Measurements from ENCODE around the gene GTF3A.

Gene GTF3A

GRCh38 chr13:27470075-27470820 is 45.8 kb downstream of the GTF3A start:
- in situ Hi-C loops (cut with HindIII; ENCODE audit: low pct_ligation_motif_present, low sequenced_read_pairs), result no loop called here
- no peak for TF ChIP-seq CTCF (IDR thresholded peaks at IDR 0.05; ENCODE audit: low read depth, low read length, missing control alignments)
- Histone ChIP-seq H3K4me3 (ENCODE audit: low read depth, low read length) (no peak overlapping the region), H3K36me3 (replicated peaks) (no peaks in the 10 kb centered on the region), H3K27me3 (replicated peaks) (no peaks in the 10 kb centered on the region), H3K27ac (no peak overlapping the region)
- DNase-seq, result no peak

- in situ Hi-C loops (cut with HindIII; ENCODE audit: low pct_ligation_motif_present, low sequenced_read_pairs), result no loop called here
- no peak overlapping the region for H3K27ac ChIP-seq
- DNase-seq, result no peak
- TF ChIP-seq CTCF (IDR thresholded peaks at IDR 0.05; ENCODE audit: low read depth, low read length, missing control alignments), result no peak
- H3K4me3 ChIP-seq (ENCODE audit: low read depth, low read length), result no peak overlapping the region
- H3K27me3 ChIP-seq (replicated peaks), result no peaks in the 10 kb centered on the region
- H3K36me3 ChIP-seq (replicated peaks), result no peaks in the 10 kb centered on the region
Observed at GRCh38 chr13:27472441-27472840, 48.0 kb downstream of the GTF3A start.

- in situ Hi-C loops (cut with HindIII; ENCODE audit: low pct_ligation_motif_present, low sequenced_read_pairs), result no loop called here
- no peak for DNase-seq
- no peak for TF ChIP-seq CTCF (IDR thresholded peaks at IDR 0.05; ENCODE audit: low read depth, low read length, missing control alignments)
- H3K4me3 ChIP-seq (ENCODE audit: low read depth, low read length), result no peak overlapping the region
- H3K27me3 ChIP-seq (replicated peaks), result no peaks in the 10 kb centered on the region
- H3K36me3 ChIP-seq (replicated peaks), result no peaks in the 10 kb centered on the region
- H3K27ac ChIP-seq, result no peak overlapping the region
Observed at GRCh38 chr13:27472941-27473340, 48.5 kb downstream of the GTF3A start.

GRCh38 chr13:27474751-27475268 is 50.4 kb downstream of the GTF3A start:
- in situ Hi-C loops (cut with HindIII; ENCODE audit: low pct_ligation_motif_present, low sequenced_read_pairs), result no loop called here
- no peaks in the 10 kb centered on the region for H3K27me3 ChIP-seq (replicated peaks)
- no peak overlapping the region for H3K27ac ChIP-seq
- no peak for TF ChIP-seq CTCF (IDR thresholded peaks at IDR 0.05; ENCODE audit: low read depth, low read length, missing control alignments)
- H3K4me3 ChIP-seq (ENCODE audit: low read depth, low read length), result no peak overlapping the region
- DNase-seq, result no peak
- H3K36me3 ChIP-seq (replicated peaks), result no peaks in the 10 kb centered on the region

- DNase-seq, result peak; percentile 29
- H3K27ac ChIP-seq, result no peak overlapping the region
- no peaks in the 10 kb centered on the region for H3K36me3 ChIP-seq (replicated peaks)
- H3K27me3 ChIP-seq (replicated peaks), result no peaks in the 10 kb centered on the region
- no peak overlapping the region for H3K4me3 ChIP-seq (ENCODE audit: low read depth, low read length)
- peak; percentile 37 for TF ChIP-seq CTCF (IDR thresholded peaks at IDR 0.05; ENCODE audit: low read depth, low read length, missing control alignments)
- in situ Hi-C loops (cut with HindIII; ENCODE audit: low pct_ligation_motif_present, low sequenced_read_pairs), result no loop called here
Observed at GRCh38 chr13:27476943-27477703, 52.7 kb downstream of the GTF3A start.
